ENCODE measurements around the gene SUPT3H. TPM values are rescaled to one million over a fixed set of nuclear protein-coding genes. Genes with fewer than 3 reads are reported as not detected.

Gene SUPT3H
- total RNA-seq, 1 donor from 2014 or later: 4.9 TPM

GRCh38 chr6:44989391-44989790, 388.3 kb downstream of the SUPT3H start:
- Histone ChIP-seq H3K27ac (no peak overlapping the region), H3K36me3 (no peaks in the 10 kb centered on the region), H3K9me3 (no peaks in the 10 kb centered on the region), H3K27me3 (no peaks in the 10 kb centered on the region), H3K4me3 (no peak overlapping the region), H3K4me1 (no peaks in the 10 kb centered on the region)
- ATAC-seq (no peak), DNase-seq (no peak)
- TF ChIP-seq CTCF (IDR thresholded peaks at IDR 0.05): no peak
- intact Hi-C loops (cut with DNase I): no loop called here

DNA sequence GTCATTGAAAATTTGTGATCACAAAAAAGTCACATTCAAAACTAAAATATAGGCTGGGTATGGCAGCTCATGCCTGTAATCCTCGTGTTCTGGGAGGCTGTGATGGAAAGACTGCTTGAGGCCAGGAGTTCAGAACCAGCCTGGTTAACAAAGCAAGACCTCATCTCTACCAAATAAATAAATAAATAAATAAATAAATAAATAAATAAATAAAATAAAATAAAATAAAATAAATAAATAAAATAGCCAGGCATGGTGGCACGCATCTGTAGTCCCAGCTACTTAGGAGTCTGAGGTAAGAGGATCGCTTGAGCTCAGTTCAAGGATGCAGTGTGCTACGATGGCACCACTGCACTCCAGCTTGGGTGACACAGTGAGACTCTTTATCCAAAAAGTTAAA, 392.7 kb downstream of the SUPT3H start:
- ATAC-seq (no peak), DNase-seq (no peak)
- Histone ChIP-seq H3K4me3 (no peak overlapping the region), H3K36me3 (no peaks in the 10 kb centered on the region), H3K9me3 (no peaks in the 10 kb centered on the region), H3K27ac (no peak overlapping the region), H3K27me3 (no peaks in the 10 kb centered on the region), H3K4me1 (no peaks in the 10 kb centered on the region)
- intact Hi-C loops (cut with DNase I): no loop called here
- TF ChIP-seq CTCF (IDR thresholded peaks at IDR 0.05): no peak

- no peak overlapping the region for H3K27ac ChIP-seq
- intact Hi-C loops (cut with DNase I): no loop called here
- no peaks in the 10 kb centered on the region for H3K9me3 ChIP-seq
- DNase-seq: no peak
- ATAC-seq: no peak
- no peaks in the 10 kb centered on the region for H3K27me3 ChIP-seq
- no peak for TF ChIP-seq CTCF (IDR thresholded peaks at IDR 0.05)
- no peaks in the 10 kb centered on the region for H3K4me1 ChIP-seq
- no peak overlapping the region for H3K4me3 ChIP-seq
- H3K36me3 ChIP-seq: no peaks in the 10 kb centered on the region
These were observed 394.0 kb downstream of the SUPT3H start for GRCh38 chr6:44983467-44984365.

DNA sequence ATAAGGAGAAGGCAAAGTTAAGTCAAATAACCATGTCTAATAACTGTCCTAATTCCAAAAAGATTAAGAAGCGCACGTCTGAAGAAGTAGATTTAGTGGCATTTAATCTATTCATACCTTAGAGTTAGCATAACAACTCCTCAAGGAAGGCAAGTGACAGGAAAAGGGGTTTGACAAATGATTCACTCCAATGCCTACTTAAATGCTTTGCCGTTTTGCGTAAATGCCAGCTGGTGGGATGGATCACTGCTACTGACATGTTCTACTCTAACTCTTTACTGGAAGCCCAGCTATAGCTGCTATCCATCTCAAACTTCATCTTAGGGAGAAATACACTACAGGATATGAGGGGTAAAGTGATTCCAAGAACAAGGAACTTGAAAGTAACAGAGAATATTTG, 396.9 kb downstream of the SUPT3H start:
- no peak for DNase-seq
- H3K4me3 ChIP-seq: no peak overlapping the region
- H3K27me3 ChIP-seq: no peaks in the 10 kb centered on the region
- TF ChIP-seq CTCF (IDR thresholded peaks at IDR 0.05): no peak
- H3K4me1 ChIP-seq: no peaks in the 10 kb centered on the region
- H3K27ac ChIP-seq: no peak overlapping the region
- ATAC-seq: no peak
- H3K9me3 ChIP-seq: no peaks in the 10 kb centered on the region
- no peaks in the 10 kb centered on the region for H3K36me3 ChIP-seq
- intact Hi-C loops (cut with DNase I): no loop called here

GRCh38 chr6:44976677-44977641, 400.8 kb downstream of the SUPT3H start:
- Histone ChIP-seq H3K36me3 (no peaks in the 10 kb centered on the region), H3K27me3 (no peaks in the 10 kb centered on the region), H3K27ac (no peak overlapping the region), H3K4me1 (no peaks in the 10 kb centered on the region), H3K9me3 (no peaks in the 10 kb centered on the region), H3K4me3 (no peak overlapping the region)
- no peak for ATAC-seq
- no peak for TF ChIP-seq CTCF (IDR thresholded peaks at IDR 0.05)
- DNase-seq: no peak
- intact Hi-C loops (cut with DNase I): no loop called here
